WI38 (cell line): ENCODE data around the gene PIM3.

Experiments
- H3K4me3 ChIP-seq: 2 replicates; pipeline ENCODE4 v1.5.1; 2011; ENCODE audit warnings: low read depth, mild to moderate bottlenecking, control low read depth, low read length
- CTCF ChIP-seq: IDR thresholded peaks from 2 replicates; pipeline ENCODE4 v1.5.1; 2012; ENCODE audit warnings: low read depth, mild to moderate bottlenecking, control low read depth, low read length

PIM3 gene

GRCh38 chr22:49960159-49961004 is at the start of gene PIM3:
Gene PIM3 (plus strand): TSS chr22:49960772. CDS start chr22:49960948, 176 bp downstream.
- TF ChIP-seq CTCF, result no peak
- peak within 1 kb of the TSS; percentile 75 for H3K4me3 ChIP-seq

- no peak overlapping the region for H3K4me3 ChIP-seq
- TF ChIP-seq CTCF, result no peak
Measured at GRCh38 chr22:49911881-49912625, 48.5 kb upstream of the PIM3 start.

- no peak overlapping the region for H3K4me3 ChIP-seq
- no peak for TF ChIP-seq CTCF
Measured at GRCh38 chr22:49913026-49913425, 47.5 kb upstream of the PIM3 start.

- H3K4me3 ChIP-seq, result no peak overlapping the region
- TF ChIP-seq CTCF, result no peak
Measured at GRCh38 chr22:49913446-49913845, 47.1 kb upstream of the PIM3 start.

- TF ChIP-seq CTCF, result no peak
- no peak overlapping the region for H3K4me3 ChIP-seq
Measured at GRCh38 chr22:49914256-49914655, 46.3 kb upstream of the PIM3 start.

GRCh38 chr22:49915610-49916009 is 45.0 kb upstream of the PIM3 start:
- no peak overlapping the region for H3K4me3 ChIP-seq
- no peak for TF ChIP-seq CTCF

GRCh38 chr22:49916831-49917230 is 43.7 kb upstream of the PIM3 start:
- TF ChIP-seq CTCF, result no peak
- no peak overlapping the region for H3K4me3 ChIP-seq
